ENCODE results near the gene GABARAPL1. TPM values are rescaled to one million over a fixed set of nuclear protein-coding genes. Genes with fewer than 3 reads are reported as not detected.
"Not testable (repeated sequence)": the region's sequence is repeated elsewhere in the genome, so short reads cannot be mapped to it uniquely, and the experiment has no call there.

The GABARAPL1 gene
- polyA plus RNA-seq, 1 donor from 2014 or later, result 213 TPM

DNA sequence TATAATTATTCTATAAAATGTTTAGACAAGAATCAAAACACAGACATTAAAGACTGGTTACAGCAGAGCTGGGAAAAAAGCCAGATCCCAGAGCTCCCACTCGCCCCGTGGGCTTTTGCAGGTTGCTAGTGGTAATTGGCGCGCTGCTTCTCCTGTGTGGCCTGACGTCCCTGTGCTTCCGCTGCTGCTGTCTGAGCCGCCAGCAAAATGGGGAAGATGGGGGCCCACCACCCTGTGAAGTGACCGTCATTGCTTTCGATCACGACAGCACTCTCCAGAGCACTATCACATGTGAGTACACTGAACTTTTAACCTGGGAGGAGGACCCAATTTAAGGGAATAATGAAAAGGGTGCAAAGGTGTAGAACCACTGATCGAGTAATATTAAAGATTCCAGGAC, 26.4 kb upstream of the GABARAPL1 start:
- no peaks in the 10 kb centered on the region for H3K79me2 ChIP-seq (replicated peaks; ENCODE audit: insufficient read depth, low read length)
- H3K4me3 ChIP-seq (ENCODE audit: low read length), result no peak overlapping the region
- no peaks in the 10 kb centered on the region for H4K20me1 ChIP-seq (ENCODE audit: insufficient read depth)
- no peaks in the 10 kb centered on the region for H3F3A ChIP-seq (ENCODE audit: insufficient read depth, low read length, poor library complexity, severe bottlenecking)
- H3K9me2 ChIP-seq (ENCODE audit: insufficient read depth, low read length), result no peaks in the 10 kb centered on the region
- H3K27ac ChIP-seq (ENCODE audit: low read length), result no peak overlapping the region
- H3K4me2 ChIP-seq (ENCODE audit: low read length), result no peak overlapping the region
- H3K9ac ChIP-seq (ENCODE audit: low read length), result no peak overlapping the region
- TF ChIP-seq SMC3 (conservative IDR thresholded peaks at IDR 0.05; ENCODE audit: poor library complexity) (no peak), TAF1 (IDR thresholded peaks at IDR 0.05; ENCODE audit: low read depth) (no peak)
- no peak overlapping the region for H2AFZ ChIP-seq (ENCODE audit: low read depth, low read length)
- H3K27me3 ChIP-seq (ENCODE audit: insufficient read depth, low read depth, low read length), result no peaks in the 10 kb centered on the region
- H3K36me3 ChIP-seq (ENCODE audit: insufficient read depth, low read length), result no peaks in the 10 kb centered on the region
- no peaks in the 10 kb centered on the region for H3K9me3 ChIP-seq (ENCODE audit: low read length)

DNA sequence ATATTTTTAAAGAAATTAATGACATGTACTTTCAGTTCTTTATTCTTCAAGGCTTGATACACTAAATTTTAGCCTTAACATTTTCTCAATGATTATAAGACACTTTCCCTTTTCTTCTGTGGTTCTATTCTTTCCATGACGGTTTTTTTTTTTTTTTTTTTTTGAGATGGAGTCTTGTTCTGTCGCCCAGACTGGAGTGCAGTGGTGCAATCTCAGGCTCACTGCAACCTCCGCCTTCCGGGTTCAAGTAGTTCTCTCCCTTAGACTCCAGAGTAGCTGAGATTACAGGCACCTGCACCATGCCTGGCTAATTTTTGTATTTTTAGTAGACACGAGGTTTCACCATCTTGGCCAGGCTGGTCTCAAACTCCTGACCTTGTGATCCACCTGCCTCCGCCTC, 25.7 kb upstream of the GABARAPL1 start:
- not testable (repeated sequence) for H3K9ac ChIP-seq (ENCODE audit: low read length); H3K27me3 ChIP-seq (ENCODE audit: insufficient read depth, low read depth, low read length); H3K9me2 ChIP-seq (ENCODE audit: insufficient read depth, low read length); H3K79me2 ChIP-seq (replicated peaks; ENCODE audit: insufficient read depth, low read length); H3K9me3 ChIP-seq (ENCODE audit: low read length); H2AFZ ChIP-seq (ENCODE audit: low read depth, low read length); H3K4me2 ChIP-seq (ENCODE audit: low read length); H4K20me1 ChIP-seq (ENCODE audit: insufficient read depth); H3K36me3 ChIP-seq (ENCODE audit: insufficient read depth, low read length); H3K27ac ChIP-seq (ENCODE audit: low read length); H3F3A ChIP-seq (ENCODE audit: insufficient read depth, low read length, poor library complexity, severe bottlenecking); H3K4me3 ChIP-seq (ENCODE audit: low read length)

GRCh38 chr12:10189653-10190052, 23.0 kb upstream of the GABARAPL1 start:
- no peaks in the 10 kb centered on the region for H3F3A ChIP-seq (ENCODE audit: insufficient read depth, low read length, poor library complexity, severe bottlenecking)
- no peaks in the 10 kb centered on the region for H3K79me2 ChIP-seq (replicated peaks; ENCODE audit: insufficient read depth, low read length)
- H3K4me3 ChIP-seq (ENCODE audit: low read length), result no peak overlapping the region
- H3K9me3 ChIP-seq (ENCODE audit: low read length), result no peaks in the 10 kb centered on the region
- H2AFZ ChIP-seq (ENCODE audit: low read depth, low read length), result no peak overlapping the region
- no peak overlapping the region for H3K4me2 ChIP-seq (ENCODE audit: low read length)
- H3K36me3 ChIP-seq (ENCODE audit: insufficient read depth, low read length), result no peaks in the 10 kb centered on the region
- H4K20me1 ChIP-seq (ENCODE audit: insufficient read depth), result no peaks in the 10 kb centered on the region
- no peaks in the 10 kb centered on the region for H3K9me2 ChIP-seq (ENCODE audit: insufficient read depth, low read length)
- H3K9ac ChIP-seq (ENCODE audit: low read length), result no peak overlapping the region
- no peak for TF ChIP-seq MXI1 (conservative IDR thresholded peaks at IDR 0.05; ENCODE audit: poor library complexity, severe bottlenecking)
- no peak for TF ChIP-seq SMC3 (conservative IDR thresholded peaks at IDR 0.05; ENCODE audit: poor library complexity)
- no peak for TF ChIP-seq CTCF (IDR thresholded peaks at IDR 0.05; ENCODE audit: poor library complexity, severe bottlenecking)
- no peak for TF ChIP-seq TAF1 (IDR thresholded peaks at IDR 0.05; ENCODE audit: low read depth)
- TF ChIP-seq EZH2 (IDR thresholded peaks at IDR 0.05; ENCODE audit: borderline replicate concordance, insufficient read depth, low read length, poor library complexity, severe bottlenecking), result no peak
- no peak for TF ChIP-seq EP300 (conservative IDR thresholded peaks at IDR 0.05; ENCODE audit: poor library complexity, severe bottlenecking)
- no peak for TF ChIP-seq POLR2AphosphoS5 (IDR thresholded peaks at IDR 0.05)
- TF ChIP-seq, protein P1, sequence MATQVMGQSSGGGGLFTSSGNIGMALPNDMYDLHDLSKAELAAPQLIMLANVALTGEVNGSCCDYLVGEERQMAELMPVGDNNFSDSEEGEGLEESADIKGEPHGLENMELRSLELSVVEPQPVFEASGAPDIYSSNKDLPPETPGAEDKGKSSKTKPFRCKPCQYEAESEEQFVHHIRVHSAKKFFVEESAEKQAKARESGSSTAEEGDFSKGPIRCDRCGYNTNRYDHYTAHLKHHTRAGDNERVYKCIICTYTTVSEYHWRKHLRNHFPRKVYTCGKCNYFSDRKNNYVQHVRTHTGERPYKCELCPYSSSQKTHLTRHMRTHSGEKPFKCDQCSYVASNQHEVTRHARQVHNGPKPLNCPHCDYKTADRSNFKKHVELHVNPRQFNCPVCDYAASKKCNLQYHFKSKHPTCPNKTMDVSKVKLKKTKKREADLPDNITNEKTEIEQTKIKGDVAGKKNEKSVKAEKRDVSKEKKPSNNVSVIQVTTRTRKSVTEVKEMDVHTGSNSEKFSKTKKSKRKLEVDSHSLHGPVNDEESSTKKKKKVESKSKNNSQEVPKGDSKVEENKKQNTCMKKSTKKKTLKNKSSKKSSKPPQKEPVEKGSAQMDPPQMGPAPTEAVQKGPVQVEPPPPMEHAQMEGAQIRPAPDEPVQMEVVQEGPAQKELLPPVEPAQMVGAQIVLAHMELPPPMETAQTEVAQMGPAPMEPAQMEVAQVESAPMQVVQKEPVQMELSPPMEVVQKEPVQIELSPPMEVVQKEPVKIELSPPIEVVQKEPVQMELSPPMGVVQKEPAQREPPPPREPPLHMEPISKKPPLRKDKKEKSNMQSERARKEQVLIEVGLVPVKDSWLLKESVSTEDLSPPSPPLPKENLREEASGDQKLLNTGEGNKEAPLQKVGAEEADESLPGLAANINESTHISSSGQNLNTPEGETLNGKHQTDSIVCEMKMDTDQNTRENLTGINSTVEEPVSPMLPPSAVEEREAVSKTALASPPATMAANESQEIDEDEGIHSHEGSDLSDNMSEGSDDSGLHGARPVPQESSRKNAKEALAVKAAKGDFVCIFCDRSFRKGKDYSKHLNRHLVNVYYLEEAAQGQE (IDR thresholded peaks at IDR 0.05; ENCODE audit: borderline replicate concordance), result no peak
- TF ChIP-seq RAD21 (conservative IDR thresholded peaks at IDR 0.05), result no peak
- no peaks in the 10 kb centered on the region for H3K27me3 ChIP-seq (ENCODE audit: insufficient read depth, low read depth, low read length)
- H3K27ac ChIP-seq (ENCODE audit: low read length), result no peak overlapping the region

All from neural cell (in vitro differentiated cells).